GM21528 (cell line): Measurements from ENCODE around the gene SERTAD3.
"Not testable (repeated sequence)": the region's sequence is repeated elsewhere in the genome, so short reads cannot be mapped to it uniquely, and the experiment has no call there.

Source experiments
- ATAC-seq: cut with Tn5 transposase; IDR thresholded peaks from one replicate; pipeline ENCODE4 v1.9.1; 2021; ENCODE audit warnings: mild to moderate bottlenecking, moderate library complexity; ENCODE audit not compliant: unreplicated experiment, low FRiP score

SERTAD3 gene

GRCh38 chr19:40444000-40444824 lies at the start of gene SERTAD3:
Gene SERTAD3, minus strand, starts transcription at chr19:40444335. Its CDS starts 2,255 bp downstream, at chr19:40442080.
- ATAC-seq, result peak; percentile 63

- no peak for ATAC-seq
Measured at GRCh38 chr19:40493778-40494177, 49.6 kb upstream of the SERTAD3 start.

GRCh38 chr19:40492274-40492673 lies 48.1 kb upstream of the SERTAD3 start:
- ATAC-seq, result no peak

- ATAC-seq, result no peak
Measured at GRCh38 chr19:40489882-40490230, 45.7 kb upstream of the SERTAD3 start.

GRCh38 chr19:40486017-40486416 lies 41.9 kb upstream of the SERTAD3 start:
- ATAC-seq, result no peak

- not testable (repeated sequence) for ATAC-seq
Measured at GRCh38 chr19:40475878-40476644, 31.9 kb upstream of the SERTAD3 start.

GRCh38 chr19:40474737-40475136 lies 30.6 kb upstream of the SERTAD3 start:
- ATAC-seq, result no peak

- ATAC-seq, result no peak
Measured at GRCh38 chr19:40472516-40472915, 28.4 kb upstream of the SERTAD3 start.

- no peak for ATAC-seq
Measured at GRCh38 chr19:40471111-40471510, 27.0 kb upstream of the SERTAD3 start.

GRCh38 chr19:40469011-40469410 lies 24.9 kb upstream of the SERTAD3 start:
- ATAC-seq, result no peak

- no peak for ATAC-seq
Measured at GRCh38 chr19:40466985-40467734, 23.0 kb upstream of the SERTAD3 start, which contains the start of gene SPTBN4. Gene SPTBN4, plus strand, starts transcription at chr19:40467001. Its CDS starts 5,621 bp downstream, at chr19:40472622.

GRCh38 chr19:40466219-40466984 lies 22.3 kb upstream of the SERTAD3 start:
- peak; percentile 38 for ATAC-seq

GRCh38 chr19:40465557-40466218 lies 21.6 kb upstream of the SERTAD3 start, which contains the start of gene BLVRB:
Gene BLVRB, minus strand, starts transcription at chr19:40465745. Its CDS starts 57 bp downstream, at chr19:40465688.
- ATAC-seq, result peak; percentile 79

- peak; percentile 1 for ATAC-seq
Measured at GRCh38 chr19:40465025-40465556, 21.0 kb upstream of the SERTAD3 start.

- no peak for ATAC-seq
Measured at GRCh38 chr19:40464059-40465024, 20.2 kb upstream of the SERTAD3 start.

- ATAC-seq, result not testable (repeated sequence)
Measured at GRCh38 chr19:40463587-40464037, 19.5 kb upstream of the SERTAD3 start.

GRCh38 chr19:40461669-40462221 lies 17.6 kb upstream of the SERTAD3 start:
- ATAC-seq, result no peak

GRCh38 chr19:40460185-40460584 lies 16.1 kb upstream of the SERTAD3 start:
- no peak for ATAC-seq
